Upper lobe of right lung (tissue), 1 donor: ENCODE data around the gene DZIP3. TPM values are rescaled to one million over a fixed set of nuclear protein-coding genes. Genes with fewer than 3 reads are reported as not detected.

ENCODE experiments used
- ATAC-seq: fragments of 200-7000 bp; cut with Tn5 transposase; one replicate; pipeline ENCODE4 v1.9.1; 2020; ENCODE audit warnings: mild to moderate bottlenecking, moderate library complexity
- DNase-seq: peaks from one replicate; pipeline ENCODE4 v3.0.0-alpha.2; 2020
- H3K27ac ChIP-seq: fragments of 200-600 bp; one replicate; pipeline ENCODE4 v1.8.0; 2022
- H3K27me3 ChIP-seq: fragments of 200-600 bp; one replicate; pipeline ENCODE4 v1.8.0; 2022; ENCODE audit warnings: mild to moderate bottlenecking
- H3K36me3 ChIP-seq: fragments of 200-600 bp; one replicate; pipeline ENCODE4 v1.8.0; 2022
- H3K4me1 ChIP-seq: fragments of 200-600 bp; one replicate; pipeline ENCODE4 v1.8.0; 2022
- H3K4me3 ChIP-seq: fragments of 200-600 bp; one replicate; pipeline ENCODE4 v1.8.0; 2022; ENCODE audit warnings: mild to moderate bottlenecking
- H3K9me3 ChIP-seq: fragments of 200-600 bp; one replicate; pipeline ENCODE4 v1.8.0; 2022
- intact Hi-C: fragments of 100-400 bp; cut with DNase I; formaldehyde crosslinking; loops from one replicate; pipeline ENCODE4 v1.11.0; 2022
- long read RNA-seq: library from polyadenylated mRNA; unstranded; transcript quantifications from one replicate; pipeline ENCODE4 v2.0.0, GENCODE V29; 2021
- total RNA-seq: library from RNA; stranded (reverse); fragmentation: NEBNext Ultra II Directional; extraction: Animal tissue kit (Norgen Biotek cat#: 25700); gene quantifications from one replicate; pipeline ENCODE4 v1.2.1, GENCODE V29; 2021
- TF ChIP-seq, protein P1 (sequence below): fragments of 200-600 bp; IDR thresholded peaks from one replicate; pipeline ENCODE4 v1.8.0; 2022; ENCODE audit warnings: antibody characterized with exemption
- donor health status: DM: no; HTN: yes; CAD: no; lungs with severe emphysema.

Gene DZIP3
- total RNA-seq: 8.9 TPM
- long read RNA-seq, full-length matches to known transcripts: 3 of 8 reads
- long read RNA-seq, partial matches to known transcripts: 0 of 8 reads
- long read RNA-seq, other reads (novel, unspliced or antisense): 5 of 8 reads

GRCh38 chr3:108589081-108589997 is at the start of gene DZIP3, which contains the start of gene CIP2A:
Gene DZIP3, plus strand, starts transcription at chr3:108589722. Its CDS starts 15,685 bp downstream, at chr3:108605407.
Gene CIP2A, minus strand, starts transcription at chr3:108589438. Its CDS starts 63 bp downstream, at chr3:108589375.
- H3K36me3 ChIP-seq: no peaks in the 10 kb centered on the region
- TF ChIP-seq, protein P1, sequence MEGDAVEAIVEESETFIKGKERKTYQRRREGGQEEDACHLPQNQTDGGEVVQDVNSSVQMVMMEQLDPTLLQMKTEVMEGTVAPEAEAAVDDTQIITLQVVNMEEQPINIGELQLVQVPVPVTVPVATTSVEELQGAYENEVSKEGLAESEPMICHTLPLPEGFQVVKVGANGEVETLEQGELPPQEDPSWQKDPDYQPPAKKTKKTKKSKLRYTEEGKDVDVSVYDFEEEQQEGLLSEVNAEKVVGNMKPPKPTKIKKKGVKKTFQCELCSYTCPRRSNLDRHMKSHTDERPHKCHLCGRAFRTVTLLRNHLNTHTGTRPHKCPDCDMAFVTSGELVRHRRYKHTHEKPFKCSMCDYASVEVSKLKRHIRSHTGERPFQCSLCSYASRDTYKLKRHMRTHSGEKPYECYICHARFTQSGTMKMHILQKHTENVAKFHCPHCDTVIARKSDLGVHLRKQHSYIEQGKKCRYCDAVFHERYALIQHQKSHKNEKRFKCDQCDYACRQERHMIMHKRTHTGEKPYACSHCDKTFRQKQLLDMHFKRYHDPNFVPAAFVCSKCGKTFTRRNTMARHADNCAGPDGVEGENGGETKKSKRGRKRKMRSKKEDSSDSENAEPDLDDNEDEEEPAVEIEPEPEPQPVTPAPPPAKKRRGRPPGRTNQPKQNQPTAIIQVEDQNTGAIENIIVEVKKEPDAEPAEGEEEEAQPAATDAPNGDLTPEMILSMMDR: peak; percentile 16
- peaks cover 11% of the 10 kb centered on the region for H3K4me1 ChIP-seq
- no peaks in the 10 kb centered on the region for H3K27me3 ChIP-seq
- H3K4me3 ChIP-seq: peak within 1 kb of the TSS; percentile 73
- H3K27ac ChIP-seq: peak within 1 kb of the TSS; percentile 93
- intact Hi-C loops: no loop called here
- peak; percentile 97 for ATAC-seq
- no peaks in the 10 kb centered on the region for H3K9me3 ChIP-seq
- peak; percentile 92 for DNase-seq

- Histone ChIP-seq H3K36me3 (no peaks in the 10 kb centered on the region), H3K4me1 (peaks cover 5% of the 10 kb centered on the region), H3K27ac (no peak overlapping the region), H3K4me3 (peak overlapping the region; percentile 24), H3K9me3 (no peaks in the 10 kb centered on the region), H3K27me3 (no peaks in the 10 kb centered on the region)
- TF ChIP-seq, protein P1: no peak
- intact Hi-C loops: no loop called here
- DNase-seq: no peak
- no peak for ATAC-seq
These were observed 43.3 kb upstream of the DZIP3 start for GRCh38 chr3:108546247-108546646.

GRCh38 chr3:108546692-108547091 is 42.8 kb upstream of the DZIP3 start:
- TF ChIP-seq, protein P1: no peak
- H3K27ac ChIP-seq: no peak overlapping the region
- peaks cover 5% of the 10 kb centered on the region for H3K4me1 ChIP-seq
- DNase-seq: no peak
- no peaks in the 10 kb centered on the region for H3K36me3 ChIP-seq
- peak overlapping the region; percentile 24 for H3K4me3 ChIP-seq
- intact Hi-C loops: no loop called here
- no peaks in the 10 kb centered on the region for H3K27me3 ChIP-seq
- ATAC-seq: no peak
- no peaks in the 10 kb centered on the region for H3K9me3 ChIP-seq

DNA sequence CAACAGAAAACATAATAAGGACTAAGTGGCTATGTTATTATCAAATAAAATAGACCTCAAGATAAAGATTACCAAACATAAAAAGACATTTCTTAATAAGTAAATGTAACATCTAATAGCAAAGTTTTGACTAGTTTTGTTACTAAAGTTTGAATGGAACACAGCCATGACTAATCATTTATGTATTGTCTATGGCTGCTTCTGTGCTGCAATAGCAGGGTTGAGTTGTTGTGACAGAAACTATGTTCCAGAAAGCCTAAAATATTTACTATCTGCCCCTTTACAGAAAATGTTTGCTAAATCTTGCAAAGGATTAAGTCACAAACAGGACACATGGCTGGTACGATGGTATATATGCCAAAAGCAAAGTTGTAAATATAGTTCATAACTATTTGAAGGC is 41.2 kb upstream of the DZIP3 start:
- intact Hi-C loops: no loop called here
- ATAC-seq (no peak), DNase-seq (no peak)
- Histone ChIP-seq H3K36me3 (no peaks in the 10 kb centered on the region), H3K9me3 (no peaks in the 10 kb centered on the region), H3K4me1 (peaks cover 5% of the 10 kb centered on the region), H3K27ac (no peak overlapping the region), H3K27me3 (no peaks in the 10 kb centered on the region), H3K4me3 (no peak overlapping the region)
- TF ChIP-seq, protein P1: no peak

DNA sequence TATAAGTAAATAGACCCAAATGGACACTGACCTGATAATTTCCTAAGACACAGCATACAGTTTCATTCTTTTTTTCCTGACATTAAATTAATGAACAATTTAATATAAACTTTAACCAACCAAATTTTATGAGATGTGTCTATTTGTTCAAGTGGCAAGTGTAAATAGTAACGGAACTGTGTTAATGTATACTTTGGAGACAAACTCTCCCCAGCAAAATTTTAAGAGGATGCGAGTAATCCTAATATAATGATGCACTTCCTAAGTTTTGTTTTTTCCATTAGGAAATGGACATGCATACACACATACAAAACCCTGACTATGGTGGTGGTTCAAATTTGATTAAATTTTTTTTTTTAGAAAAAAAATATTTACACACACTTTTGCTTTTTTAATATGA is 40.6 kb upstream of the DZIP3 start:
- Histone ChIP-seq H3K36me3 (no peaks in the 10 kb centered on the region), H3K4me3 (no peak overlapping the region), H3K27me3 (no peaks in the 10 kb centered on the region), H3K27ac (no peak overlapping the region), H3K9me3 (no peaks in the 10 kb centered on the region), H3K4me1 (peaks cover 5% of the 10 kb centered on the region)
- TF ChIP-seq, protein P1: no peak
- ATAC-seq (no peak), DNase-seq (no peak)
- intact Hi-C loops: no loop called here
